Fibroblast of the aortic adventitia (primary cell): ENCODE measurements around the gene SHC4. TPM values are rescaled to one million over a fixed set of nuclear protein-coding genes. Genes with fewer than 3 reads are reported as not detected.

Experiments used
- DNase-seq: peaks from one replicate; pipeline ENCODE4 v3.0.0-alpha.2; 2010; ENCODE audit warnings: low read depth
- H3K4me3 ChIP-seq: 2 replicates; pipeline ENCODE4 v1.5.1; 2011; ENCODE audit warnings: low read depth, mild to moderate bottlenecking, control low read depth, low read length, moderate library complexity
- CTCF ChIP-seq: IDR thresholded peaks from 2 replicates; pipeline ENCODE4 v1.5.1; 2011; ENCODE audit warnings: mild to moderate bottlenecking, low read length, control low read depth, inconsistent platforms; ENCODE audit not compliant: insufficient read depth
- total RNA-seq: library from RNA; depleted of rRNA; stranded (reverse); fragments of >200 nt; gene quantifications from 2 replicates; pipeline ENCODE4 v1.2.3, GENCODE V29; 2012; ENCODE audit warnings: low replicate concordance

The SHC4 gene
- total RNA-seq, 1 donor, result 2.2 TPM

GRCh38 chr15:48868536-48868935 lies 95.2 kb downstream of the SHC4 start:
- H3K4me3 ChIP-seq, result no peak overlapping the region
- TF ChIP-seq CTCF, result no peak
- peak; percentile 71 for DNase-seq

GRCh38 chr15:48868023-48868422 lies 95.7 kb downstream of the SHC4 start:
- peak; percentile 22 for DNase-seq
- TF ChIP-seq CTCF, result no peak
- no peak overlapping the region for H3K4me3 ChIP-seq

- H3K4me3 ChIP-seq, result no peak overlapping the region
- peak; percentile 84 for DNase-seq
- no peak for TF ChIP-seq CTCF
Measured at GRCh38 chr15:48866141-48866563, 97.6 kb downstream of the SHC4 start.

GRCh38 chr15:48865370-48866079 lies 98.2 kb downstream of the SHC4 start:
- no peak overlapping the region for H3K4me3 ChIP-seq
- no peak for TF ChIP-seq CTCF
- peak; percentile 88 for DNase-seq

- no peak overlapping the region for H3K4me3 ChIP-seq
- no peak for DNase-seq
- TF ChIP-seq CTCF, result no peak
Measured at GRCh38 chr15:48862705-48863104, 101.0 kb downstream of the SHC4 start.

- peak; percentile 85 for TF ChIP-seq CTCF
- DNase-seq, result peak; percentile 88
- no peak overlapping the region for H3K4me3 ChIP-seq
Measured at GRCh38 chr15:48861813-48862431, 101.8 kb downstream of the SHC4 start.
